OCI-LY7 (cell line): ENCODE data around the gene ATG4C.

Experiments
- EZH2phosphoT487 ChIP-seq: fragments of 200-600 bp; sonication (generic); IDR thresholded peaks from 2 replicates; pipeline ENCODE4 v1.6.1; 2018; ENCODE audit warnings: low read depth, borderline replicate concordance, mild to moderate bottlenecking, mixed run types, antibody characterized with exemption, low read length, moderate library complexity, mixed read lengths
- TF ChIP-seq, protein P1 (sequence below): fragments of 200-600 bp; sonication (generic); conservative IDR thresholded peaks from 2 replicates; pipeline ENCODE4 v1.5.1; 2014; ENCODE audit warnings: mild to moderate bottlenecking, antibody characterized with exemption, low read length, moderate library complexity, mixed read lengths

DNA sequence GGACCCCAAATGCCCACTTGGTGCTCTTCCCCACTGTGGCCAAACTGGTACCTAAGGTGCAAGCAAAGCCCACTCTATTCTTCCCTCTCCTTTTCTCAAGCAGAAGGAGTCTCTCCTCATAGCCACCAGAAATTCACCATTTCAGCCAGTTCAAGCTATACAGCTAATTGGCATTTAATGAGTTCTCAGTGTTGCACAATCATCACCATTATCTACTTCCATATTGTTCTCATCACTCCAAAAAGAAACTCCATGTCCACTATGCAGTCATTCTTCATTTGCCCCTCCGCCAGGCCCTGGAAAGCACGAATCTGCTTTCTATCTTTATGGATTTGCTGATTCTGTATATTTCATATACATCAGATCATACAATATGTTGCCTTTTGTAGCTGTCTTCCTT is 9.9 kb upstream of the ATG4C start:
- TF ChIP-seq, protein P1, sequence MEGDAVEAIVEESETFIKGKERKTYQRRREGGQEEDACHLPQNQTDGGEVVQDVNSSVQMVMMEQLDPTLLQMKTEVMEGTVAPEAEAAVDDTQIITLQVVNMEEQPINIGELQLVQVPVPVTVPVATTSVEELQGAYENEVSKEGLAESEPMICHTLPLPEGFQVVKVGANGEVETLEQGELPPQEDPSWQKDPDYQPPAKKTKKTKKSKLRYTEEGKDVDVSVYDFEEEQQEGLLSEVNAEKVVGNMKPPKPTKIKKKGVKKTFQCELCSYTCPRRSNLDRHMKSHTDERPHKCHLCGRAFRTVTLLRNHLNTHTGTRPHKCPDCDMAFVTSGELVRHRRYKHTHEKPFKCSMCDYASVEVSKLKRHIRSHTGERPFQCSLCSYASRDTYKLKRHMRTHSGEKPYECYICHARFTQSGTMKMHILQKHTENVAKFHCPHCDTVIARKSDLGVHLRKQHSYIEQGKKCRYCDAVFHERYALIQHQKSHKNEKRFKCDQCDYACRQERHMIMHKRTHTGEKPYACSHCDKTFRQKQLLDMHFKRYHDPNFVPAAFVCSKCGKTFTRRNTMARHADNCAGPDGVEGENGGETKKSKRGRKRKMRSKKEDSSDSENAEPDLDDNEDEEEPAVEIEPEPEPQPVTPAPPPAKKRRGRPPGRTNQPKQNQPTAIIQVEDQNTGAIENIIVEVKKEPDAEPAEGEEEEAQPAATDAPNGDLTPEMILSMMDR = no peak
- TF ChIP-seq EZH2phosphoT487 = no peak
